HG02840 (cell line): ENCODE results near the gene MAP3K20.
"Not testable (repeated sequence)": the region's sequence is repeated elsewhere in the genome, so short reads cannot be mapped to it uniquely, and the experiment has no call there.

Experiments used
- ATAC-seq: cut with Tn5 transposase; IDR thresholded peaks from one replicate; pipeline ENCODE4 v1.9.1; 2021; ENCODE audit warnings: mild to moderate bottlenecking, moderate library complexity, moderate number of reproducible peaks; ENCODE audit not compliant: unreplicated experiment, low FRiP score

The MAP3K20 gene

GRCh38 chr2:173079973-173080860 lies 4.6 kb downstream of the MAP3K20 start:
- ATAC-seq, result no peak

GRCh38 chr2:173086518-173087213 lies 11.0 kb downstream of the MAP3K20 start:
- no peak for ATAC-seq

- no peak for ATAC-seq
Measured at GRCh38 chr2:173087214-173087581, 11.6 kb downstream of the MAP3K20 start.

GRCh38 chr2:173087793-173088496 lies 12.3 kb downstream of the MAP3K20 start:
- no peak for ATAC-seq

- no peak for ATAC-seq
Measured at GRCh38 chr2:173090276-173090877, 14.7 kb downstream of the MAP3K20 start.

- no peak for ATAC-seq
Measured at GRCh38 chr2:173090973-173091660, 15.5 kb downstream of the MAP3K20 start.

- ATAC-seq, result no peak
Measured at GRCh38 chr2:173091910-173092309, 16.3 kb downstream of the MAP3K20 start.

GRCh38 chr2:173092844-173093402 lies 17.3 kb downstream of the MAP3K20 start:
- no peak for ATAC-seq

- not testable (repeated sequence) for ATAC-seq
Measured at GRCh38 chr2:173093617-173094016, 18.0 kb downstream of the MAP3K20 start.

- no peak for ATAC-seq
Measured at GRCh38 chr2:173094731-173095130, 19.1 kb downstream of the MAP3K20 start.

- ATAC-seq, result no peak
Measured at GRCh38 chr2:173095356-173095755, 19.7 kb downstream of the MAP3K20 start.

- no peak for ATAC-seq
Measured at GRCh38 chr2:173099271-173099670, 23.6 kb downstream of the MAP3K20 start.

- no peak for ATAC-seq
Measured at GRCh38 chr2:173099804-173100203, 24.2 kb downstream of the MAP3K20 start.

- no peak for ATAC-seq
Measured at GRCh38 chr2:173101687-173102086, 26.0 kb downstream of the MAP3K20 start.

- no peak for ATAC-seq
Measured at GRCh38 chr2:173104156-173104555, 28.5 kb downstream of the MAP3K20 start.

- ATAC-seq, result no peak
Measured at GRCh38 chr2:173106959-173107628, 31.4 kb downstream of the MAP3K20 start.

GRCh38 chr2:173107629-173108022 lies 32.0 kb downstream of the MAP3K20 start:
- no peak for ATAC-seq

GRCh38 chr2:173109253-173110188 lies 33.9 kb downstream of the MAP3K20 start:
- no peak for ATAC-seq
